Ureter (tissue), 1 donor: ENCODE data around the gene ALDH9A1. TPM values are rescaled to one million over a fixed set of nuclear protein-coding genes. Genes with fewer than 3 reads are reported as not detected.
"Not testable (repeated sequence)": the region's sequence is repeated elsewhere in the genome, so short reads cannot be mapped to it uniquely, and the experiment has no call there.

Experiments used
- DNase-seq: peaks from one replicate; pipeline ENCODE4 v3.0.0-alpha.2; 2020; ENCODE audit warnings: low spot score
- total RNA-seq: library from RNA; stranded (reverse); gene quantifications from one replicate; pipeline ENCODE4 v1.2.4, GENCODE V29; 2023
- donor health status: DM: yes; HTN: yes; CAD: no.

ALDH9A1 gene
- total RNA-seq, 1 donor from 2014 or later, result 60.5 TPM

DNA sequence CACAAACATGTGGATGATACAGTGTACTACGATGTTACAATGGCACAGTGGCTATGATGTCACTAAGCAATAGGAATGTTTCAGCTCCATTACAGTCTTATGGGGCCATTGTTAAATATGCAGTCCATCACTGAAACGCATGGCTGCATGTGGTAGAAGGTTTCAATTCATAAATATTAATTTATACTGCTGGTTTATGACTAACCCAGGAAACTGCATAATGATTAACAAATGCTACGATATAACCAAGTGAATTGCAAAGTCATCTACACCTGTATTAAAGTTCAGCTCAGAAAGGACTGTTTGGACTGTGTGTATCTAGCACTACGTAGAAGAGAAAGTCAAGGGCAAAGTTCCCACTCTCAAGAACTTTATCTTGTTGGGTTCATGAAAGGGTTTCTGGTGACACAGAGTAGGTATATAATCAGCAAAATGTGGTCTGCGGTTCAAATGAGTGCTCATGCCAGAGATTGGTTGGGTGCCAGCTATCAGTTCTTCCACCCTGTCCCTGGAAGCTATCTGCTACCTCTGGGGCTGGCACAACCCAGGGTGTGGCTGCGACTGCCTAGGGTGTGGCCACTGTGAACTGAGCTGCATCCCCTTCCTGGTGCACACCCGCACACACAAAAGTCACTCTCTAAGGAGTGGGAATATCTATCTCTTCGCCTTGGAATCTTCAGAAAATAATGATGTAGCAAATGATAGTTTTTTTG is 52.6 kb downstream of the ALDH9A1 start:
- DNase-seq, result no peak

DNA sequence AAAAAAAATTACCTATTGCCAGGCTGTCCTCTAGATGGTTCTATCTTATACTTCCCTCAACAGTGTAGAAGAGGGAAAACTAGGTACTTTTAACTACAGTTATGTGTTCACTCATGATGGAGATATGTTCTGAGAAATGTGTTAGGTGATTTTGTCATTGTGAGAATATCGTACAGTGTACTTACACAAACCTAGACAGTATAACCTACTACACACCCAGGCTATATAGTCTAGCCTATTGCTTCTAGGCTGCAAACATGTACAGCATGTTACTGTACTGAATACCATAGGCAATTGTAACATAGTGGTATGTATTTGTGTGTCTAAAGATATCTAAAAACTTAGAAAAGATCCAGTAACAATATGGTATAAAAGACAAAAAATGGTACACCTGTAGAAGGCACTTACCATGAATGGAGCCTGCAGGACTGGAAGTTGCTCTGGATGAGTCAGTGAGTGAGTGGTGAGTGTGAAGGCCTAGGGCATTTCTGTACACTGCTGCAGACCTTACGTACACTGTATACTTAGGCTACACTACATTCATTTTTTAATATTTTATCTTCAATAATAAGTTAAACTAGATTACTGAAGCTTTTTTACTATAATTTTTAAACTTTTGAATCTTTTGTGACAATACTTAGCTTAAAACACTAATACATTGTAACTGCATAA is 54.2 kb downstream of the ALDH9A1 start:
- DNase-seq, result no peak

DNA sequence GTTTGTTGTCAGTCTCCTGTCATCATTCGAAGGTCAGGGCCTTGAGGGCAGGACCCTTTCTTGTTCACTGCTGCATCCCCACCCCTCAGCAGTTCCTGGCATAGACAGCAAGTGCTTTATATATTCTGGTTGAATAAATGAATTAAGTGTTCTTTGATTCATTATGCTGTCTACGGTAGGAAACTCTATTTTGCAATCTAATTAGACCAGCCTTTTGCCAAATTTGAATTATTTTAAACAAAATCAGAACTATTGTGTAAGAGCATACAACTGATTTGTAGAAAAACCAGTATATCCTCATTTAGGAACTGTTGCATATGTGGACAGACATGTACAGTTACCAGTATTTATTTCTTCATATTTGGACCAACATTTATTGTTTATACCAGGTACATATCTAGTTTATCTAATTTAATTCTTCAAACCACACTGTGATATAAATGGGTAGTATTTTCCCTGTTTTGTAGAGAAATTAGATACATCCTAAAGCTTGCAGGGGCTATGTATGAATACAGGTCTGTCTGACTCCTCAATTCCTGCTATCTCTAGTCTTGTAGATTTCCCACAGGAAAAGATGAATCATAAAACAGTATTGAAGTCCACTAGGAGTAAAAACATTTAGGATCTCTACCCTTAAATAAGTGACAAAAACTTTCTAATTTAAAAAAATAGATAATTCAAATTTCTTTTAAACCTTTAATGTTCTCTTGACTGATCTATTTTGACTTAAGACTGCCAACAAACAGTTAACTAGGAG is 57.0 kb downstream of the ALDH9A1 start:
- no peak for DNase-seq

DNA sequence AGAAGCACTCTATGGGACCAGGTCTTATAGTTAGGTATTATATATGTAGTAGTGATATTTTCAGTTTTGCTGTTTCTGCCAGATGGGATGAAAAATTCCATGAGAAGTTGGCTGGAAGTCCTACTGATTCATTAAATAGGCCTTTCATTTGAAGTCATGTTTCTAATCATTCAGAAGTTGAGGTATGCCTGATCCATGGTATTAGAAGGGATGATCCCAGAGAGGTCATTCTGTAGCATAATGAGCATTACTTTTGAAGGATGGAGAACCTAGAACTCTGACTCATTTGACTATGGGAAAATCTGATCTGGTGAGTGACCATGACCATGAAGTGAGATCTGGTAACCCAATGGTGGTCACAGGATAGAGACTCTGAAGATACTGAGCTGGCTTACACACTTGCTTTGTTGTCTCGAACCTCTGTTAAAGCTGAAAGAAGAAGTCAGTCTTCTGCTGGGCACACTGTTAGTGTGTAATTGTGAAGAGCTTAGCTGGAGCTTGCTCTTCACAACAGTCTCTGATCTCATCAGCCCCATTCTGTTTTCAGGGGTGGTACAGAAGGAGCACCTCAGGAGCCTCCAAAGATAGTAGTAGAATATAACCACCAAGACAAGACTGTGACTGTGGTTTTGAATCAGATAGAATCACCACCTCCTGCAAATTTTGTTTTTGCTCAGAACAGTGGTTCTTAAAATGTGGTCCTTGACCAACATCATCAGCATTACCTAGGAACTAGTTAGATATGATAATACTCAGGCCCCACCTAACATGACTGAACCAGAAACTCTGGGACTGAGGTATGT is 58.3 kb downstream of the ALDH9A1 start:
- DNase-seq, result no peak

DNA sequence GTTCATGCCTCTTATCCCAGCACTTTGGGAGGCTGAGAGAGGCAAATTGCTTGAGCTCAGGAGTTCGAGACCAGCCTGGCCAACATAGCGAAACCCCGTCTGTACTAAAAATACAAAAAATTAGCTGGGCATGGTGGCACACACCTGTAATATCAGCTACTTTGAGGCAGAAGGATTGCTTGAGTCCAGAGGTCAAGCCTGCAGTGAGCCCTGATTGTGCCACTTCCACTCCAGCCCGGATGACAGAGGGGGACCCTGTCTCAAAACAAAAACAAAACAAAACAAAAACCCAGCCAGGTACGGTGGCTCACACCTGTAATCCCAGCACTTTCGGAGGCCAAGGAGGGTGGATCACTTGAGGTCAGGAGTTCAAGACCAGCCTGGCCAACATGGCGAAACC is 60.2 kb downstream of the ALDH9A1 start:
- not testable (repeated sequence) for DNase-seq

DNA sequence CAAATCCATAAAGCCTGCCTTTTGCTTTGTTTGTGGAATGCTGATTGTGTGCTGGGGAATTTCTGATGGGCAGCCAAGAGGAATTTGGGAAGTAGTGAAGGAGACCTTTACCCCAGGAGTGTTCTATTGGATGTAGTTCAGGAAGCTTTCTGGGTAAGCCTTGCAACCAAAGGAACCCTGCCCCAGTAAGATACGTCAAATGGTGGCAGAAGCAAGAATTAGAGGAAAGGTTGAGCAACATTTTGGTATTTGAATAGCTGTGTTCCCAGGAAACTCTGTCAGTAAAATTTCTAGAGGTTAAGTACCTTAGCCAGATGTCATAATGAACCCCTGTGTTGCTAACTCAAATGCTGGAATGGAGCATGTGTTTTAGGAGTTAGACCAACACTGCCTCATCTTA is 60.9 kb downstream of the ALDH9A1 start:
- no peak for DNase-seq

DNA sequence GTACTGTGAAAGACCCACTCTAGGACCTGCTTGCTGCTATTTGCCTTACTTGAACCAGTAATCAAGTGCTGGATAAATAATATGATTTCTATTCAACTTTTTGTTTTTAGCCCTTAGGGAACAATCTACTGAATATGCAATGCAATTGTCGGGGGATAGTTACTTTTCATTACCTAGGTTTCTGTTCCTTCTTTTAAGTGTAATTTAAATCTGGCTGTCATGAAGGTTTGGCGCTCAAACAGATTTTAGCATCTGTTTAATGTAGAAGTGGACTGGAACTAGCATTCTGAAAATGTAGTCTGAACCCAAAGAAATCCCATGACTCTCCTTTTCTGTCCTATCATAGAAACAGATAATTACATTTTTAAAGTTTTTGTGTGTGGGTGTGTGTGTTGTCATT is 62.5 kb downstream of the ALDH9A1 start:
- no peak for DNase-seq

DNA sequence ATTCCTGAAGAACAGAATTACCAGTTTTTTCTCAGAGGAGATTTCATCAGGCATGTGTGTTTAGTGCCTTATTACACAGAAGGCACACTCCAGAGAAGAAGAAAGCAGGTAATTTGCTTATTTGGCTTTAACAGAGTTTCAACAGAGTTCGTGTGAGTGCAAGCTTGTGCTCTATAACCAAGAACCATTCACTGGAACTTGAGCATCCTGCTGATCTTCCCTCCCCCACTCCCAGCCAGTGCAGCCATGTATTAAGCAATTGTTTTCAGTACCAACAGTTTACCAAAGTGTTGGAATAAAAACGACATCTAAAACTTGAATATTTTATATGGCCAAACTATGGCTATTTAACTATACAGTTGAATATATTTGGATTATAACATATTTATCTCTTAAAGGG is 63.0 kb downstream of the ALDH9A1 start:
- no peak for DNase-seq

DNA sequence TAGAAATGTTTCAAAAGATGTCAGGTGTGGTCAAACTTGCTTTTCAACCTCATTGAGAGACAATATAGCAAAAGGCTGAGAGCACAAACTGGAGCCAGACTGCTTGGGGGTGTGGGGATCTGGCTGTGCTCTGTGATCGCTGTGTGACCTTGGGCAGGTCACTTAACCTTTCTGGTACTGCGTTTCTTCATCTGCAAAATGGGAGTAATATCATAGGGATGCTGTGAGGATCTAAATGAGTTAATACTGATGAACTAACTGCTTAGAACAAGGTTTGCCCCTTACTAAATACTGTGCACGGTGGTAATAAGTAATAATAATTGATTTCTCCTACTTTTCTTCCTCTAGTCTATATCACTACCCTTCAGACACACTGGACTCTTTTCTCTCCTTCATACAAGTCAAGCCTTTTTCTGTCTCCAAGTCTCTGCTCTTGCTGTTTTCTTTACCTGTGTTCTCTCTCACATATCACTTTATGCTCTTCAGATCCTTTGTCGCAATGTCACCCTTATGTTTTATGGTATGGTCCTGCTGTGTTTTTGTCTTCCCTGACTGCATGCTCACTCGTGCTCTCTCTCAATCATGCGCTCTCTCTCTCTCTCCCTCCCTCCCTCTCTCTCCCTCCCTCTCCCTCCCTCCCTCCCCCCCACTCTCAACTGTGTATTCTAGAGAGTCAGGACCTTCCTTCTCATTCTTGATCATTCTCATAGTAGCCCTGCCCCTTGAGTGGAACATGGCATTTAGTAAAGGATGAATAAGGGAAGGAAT is 64.0 kb downstream of the ALDH9A1 start:
- no peak for DNase-seq

DNA sequence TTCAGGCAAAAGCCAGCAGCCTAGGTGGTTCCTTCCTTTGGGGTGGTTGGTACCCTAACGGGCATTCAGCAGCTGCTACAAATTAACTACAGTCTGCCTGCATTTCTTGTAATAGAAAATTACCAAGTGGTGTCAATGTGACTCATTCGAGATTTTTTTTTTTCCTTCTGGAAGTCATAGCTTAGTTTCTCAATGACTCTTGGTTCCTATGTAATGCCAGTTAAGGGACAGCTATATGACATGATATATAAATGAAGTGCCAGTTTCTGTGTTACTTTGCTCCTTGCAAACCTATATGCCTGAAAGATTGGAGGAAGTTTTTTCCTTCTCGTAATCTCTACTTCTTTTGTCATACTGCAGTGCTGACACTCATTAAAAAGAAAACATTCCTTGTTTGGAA is 64.7 kb downstream of the ALDH9A1 start:
- no peak for DNase-seq

DNA sequence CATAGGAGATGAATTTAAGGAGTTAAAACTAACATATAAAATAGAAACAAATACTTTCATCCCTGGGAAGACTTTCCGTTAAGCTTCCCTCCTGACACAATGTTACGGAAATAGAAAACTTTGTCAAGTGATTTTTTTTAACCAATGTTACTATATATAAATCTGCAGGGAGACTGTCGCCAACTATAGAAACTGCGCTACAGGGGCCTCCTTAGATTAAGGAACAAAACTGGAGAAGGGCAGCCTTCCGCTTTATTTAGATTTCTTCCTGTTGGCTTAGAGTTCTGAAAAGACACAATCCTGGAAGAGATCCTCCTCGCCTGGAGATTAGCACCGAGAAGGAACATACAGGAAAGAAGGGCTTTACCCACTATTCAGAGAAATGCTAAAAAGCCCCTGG is 65.9 kb downstream of the ALDH9A1 start:
- no peak for DNase-seq

DNA sequence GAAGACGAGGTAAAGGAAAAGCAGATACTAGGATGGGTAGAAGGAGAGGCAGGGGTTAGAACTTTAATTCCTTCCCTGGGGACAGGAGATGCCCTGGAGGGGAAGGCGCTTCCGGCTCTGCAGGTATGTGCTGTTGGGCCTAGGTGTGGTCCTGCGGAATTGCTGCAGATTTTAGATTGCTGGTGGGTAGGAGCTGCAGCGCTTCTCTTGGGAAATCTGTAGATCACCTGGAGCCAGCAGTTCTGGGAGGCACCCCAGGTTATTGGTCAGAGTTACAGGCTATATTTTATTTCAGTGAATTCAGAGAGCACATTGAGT is 66.3 kb downstream of the ALDH9A1 start:
- DNase-seq, result peak; percentile 44

DNA sequence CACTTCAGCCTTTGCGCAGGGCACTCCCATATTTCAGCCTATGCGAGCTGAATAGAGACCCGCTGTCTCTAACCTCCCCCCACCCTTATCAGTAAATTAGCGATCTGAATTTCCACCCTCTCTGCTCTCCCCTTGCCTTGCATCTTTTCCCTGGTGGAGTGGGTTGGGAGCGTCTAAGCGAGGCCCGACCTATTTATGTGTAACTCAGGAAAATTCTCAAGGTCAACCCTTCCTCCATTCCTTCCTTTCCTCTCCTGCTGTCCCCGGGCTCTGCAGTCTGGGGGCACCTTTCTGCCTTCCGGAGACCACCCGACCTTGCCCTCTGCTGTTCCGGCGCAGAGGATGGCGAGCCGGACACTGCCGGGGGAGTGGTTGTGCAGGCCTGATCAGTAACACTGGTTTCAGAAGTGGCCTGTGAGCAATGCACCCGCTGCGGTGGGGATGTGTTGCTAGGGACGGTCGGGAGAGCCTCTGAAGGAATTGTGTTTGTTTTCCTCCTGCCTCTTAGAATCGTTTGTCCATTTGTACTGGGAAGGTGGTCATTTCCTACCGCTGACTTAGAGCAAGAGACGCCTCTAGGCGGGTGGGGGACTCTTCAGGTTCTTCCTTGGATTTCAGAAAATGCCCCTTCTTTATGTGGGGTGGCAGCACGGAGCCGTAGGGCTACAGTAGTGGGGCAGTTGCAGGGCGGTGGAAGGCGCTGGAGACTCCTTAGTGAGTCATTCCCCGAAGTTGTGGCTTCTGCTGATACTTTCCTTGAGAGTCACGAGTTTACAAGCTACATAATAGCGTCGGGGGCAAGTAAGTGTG is 66.8 kb downstream of the ALDH9A1 start:
- DNase-seq, result peak; percentile 57

DNA sequence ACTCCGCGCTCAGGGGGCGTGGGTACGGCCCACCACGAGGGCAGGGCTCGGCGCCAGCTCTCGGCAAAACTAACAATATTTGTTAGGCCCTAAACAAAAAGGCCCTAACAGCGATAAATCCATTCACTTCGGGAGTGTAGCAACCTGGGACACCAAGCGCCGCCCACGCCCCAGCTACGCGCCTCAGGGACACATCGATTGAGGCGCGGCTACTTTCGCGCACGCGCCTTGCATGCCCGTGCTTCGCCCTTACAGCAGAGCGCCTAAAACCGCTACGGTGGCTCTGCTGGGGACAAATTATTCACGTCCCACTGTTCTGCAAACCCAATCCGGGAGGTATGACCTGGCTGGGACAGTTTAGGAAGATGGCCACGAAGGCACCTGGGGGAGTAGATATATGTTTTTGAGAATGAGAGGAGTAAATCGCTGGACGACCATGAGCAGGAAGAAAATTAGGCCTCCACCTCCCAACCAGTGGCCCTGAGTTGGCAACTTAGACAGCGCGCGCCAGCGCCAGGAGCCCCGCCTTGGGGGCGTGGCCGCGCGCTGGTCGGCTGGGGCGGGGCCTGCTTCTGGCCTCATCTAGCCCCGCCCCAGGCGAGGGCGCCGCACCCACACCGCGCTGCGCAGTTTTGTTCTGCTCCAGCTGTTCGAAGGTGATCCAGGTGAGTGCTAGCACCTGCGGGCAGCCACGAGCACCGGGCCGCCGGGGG is 67.6 kb downstream of the ALDH9A1 start, which contains the start of gene MGST3:
Gene MGST3, plus strand, starts transcription at position 606 of the 713 bp plus-strand sequence. CDS start 18,614 bp downstream, outside the sequence.
- peak; percentile 93 for DNase-seq

DNA sequence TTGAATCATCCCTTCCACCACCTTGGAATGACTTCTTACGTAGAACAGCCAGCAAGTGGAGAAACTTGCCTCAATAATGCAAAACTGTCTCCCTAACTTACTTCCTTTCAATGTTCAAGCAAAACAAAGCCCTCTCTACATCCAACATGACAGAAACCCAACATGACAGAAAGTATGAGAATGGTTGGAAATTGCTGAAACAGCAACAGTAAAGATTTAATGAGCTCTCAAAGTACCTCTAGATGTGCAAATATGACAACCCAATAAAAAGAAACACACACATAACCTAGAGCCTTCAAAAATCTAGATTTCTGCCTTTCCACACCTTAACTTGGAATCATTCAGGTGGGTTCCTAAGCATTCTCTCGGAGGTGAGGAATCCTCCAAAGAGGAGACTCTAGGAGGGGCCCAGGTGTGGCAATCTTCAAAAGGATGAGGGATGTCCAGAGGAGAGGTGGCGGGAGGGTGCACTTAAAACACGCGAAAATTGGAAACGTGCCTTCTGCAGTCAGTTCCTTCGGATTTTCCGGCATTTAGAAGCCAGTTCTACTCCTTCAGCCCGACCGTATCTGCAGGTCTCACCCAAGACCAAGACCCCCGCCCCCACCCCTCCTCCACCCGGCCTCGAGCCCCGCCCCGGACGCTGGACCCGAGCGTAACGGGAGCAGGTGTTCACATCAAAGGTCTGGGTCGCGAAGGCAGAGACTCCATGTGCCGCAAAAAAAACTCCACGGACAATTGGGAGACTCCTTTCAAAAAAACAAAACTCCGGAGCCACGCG is 68.3 kb downstream of the ALDH9A1 start:
- DNase-seq, result no peak

DNA sequence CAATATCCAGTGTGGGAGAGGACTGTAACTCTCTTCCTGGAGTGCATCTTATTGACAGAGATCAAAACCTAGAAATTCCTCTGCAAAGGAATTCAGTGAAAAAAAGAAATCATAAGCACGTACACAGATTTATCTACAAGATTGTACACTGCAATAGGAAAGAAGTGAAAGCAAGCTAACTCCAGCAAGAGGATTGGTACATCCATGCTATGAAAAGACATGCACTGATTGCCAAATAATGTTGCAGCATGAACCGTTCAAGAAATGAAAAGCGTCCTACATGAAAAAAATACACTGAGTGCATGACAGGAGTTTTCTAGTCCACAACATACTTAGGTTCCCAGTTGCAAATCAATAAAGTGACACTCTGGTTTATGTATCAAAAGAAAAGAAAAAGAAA is 69.2 kb downstream of the ALDH9A1 start:
- no peak for DNase-seq

DNA sequence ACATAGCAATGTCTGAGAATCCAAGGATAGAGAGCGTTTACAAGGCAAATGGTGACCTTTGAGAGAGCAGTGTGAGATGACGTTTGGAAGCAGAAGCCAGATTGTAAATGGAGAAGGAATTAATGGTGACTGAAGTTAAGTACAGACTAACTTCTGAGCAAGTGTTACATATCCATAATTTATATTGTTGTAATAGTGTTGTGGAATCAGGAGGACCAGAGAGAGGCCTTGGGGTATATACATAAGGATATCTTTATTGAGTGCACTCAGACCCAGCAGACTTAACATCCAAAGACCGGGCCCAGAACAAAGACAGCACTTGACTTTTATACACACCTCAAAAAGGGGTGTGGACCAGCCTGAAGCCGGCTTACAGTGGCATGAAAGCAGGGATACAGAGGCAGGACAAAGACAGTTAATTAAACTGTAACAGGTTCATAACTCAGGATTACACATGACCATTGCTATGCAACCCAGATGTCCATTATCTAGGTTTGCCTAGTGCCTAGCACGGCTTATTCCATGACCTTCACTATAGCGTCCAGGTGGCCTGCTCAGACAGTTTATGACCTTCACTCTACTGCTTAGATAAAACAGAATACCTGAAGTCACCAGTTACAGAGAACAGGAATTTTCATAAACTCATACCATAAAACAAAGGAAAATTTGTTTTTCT is 70.1 kb downstream of the ALDH9A1 start:
- no peak for DNase-seq

DNA sequence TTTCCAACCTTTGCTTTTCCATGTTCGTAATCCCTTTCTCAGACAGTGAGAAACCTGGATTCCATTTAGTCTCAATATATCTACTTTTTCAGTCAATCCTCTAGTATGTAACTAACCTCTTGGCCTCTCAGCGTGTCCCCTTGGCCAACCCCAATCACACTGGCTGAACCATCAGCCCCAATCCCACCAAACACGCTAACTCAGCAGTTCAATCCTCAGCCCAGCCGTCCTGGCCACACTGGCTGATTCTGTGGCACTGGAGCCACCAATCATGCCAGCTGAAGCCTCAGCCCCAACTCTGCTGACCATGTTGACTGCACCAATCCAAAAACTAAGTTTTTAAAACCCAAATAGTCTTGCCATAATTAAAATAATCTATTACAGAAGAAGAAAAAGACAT is 73.9 kb downstream of the ALDH9A1 start:
- DNase-seq, result no peak
